ENCODE data around the gene PALMD. TPM values are rescaled to one million over a fixed set of nuclear protein-coding genes. Genes with fewer than 3 reads are reported as not detected.

PALMD gene
- total RNA-seq, 2 donors from 2014 or later, result not detected

- H3K4me1 Mint-ChIP-seq, result no peaks in the 10 kb centered on the region
- H3K4me3 Mint-ChIP-seq, result no peak overlapping the region
- no peaks in the 10 kb centered on the region for H3K9me3 Mint-ChIP-seq
- no peaks in the 10 kb centered on the region for H3K36me3 Mint-ChIP-seq (ENCODE audit: low read depth)
- H3K27me3 Mint-ChIP-seq, result peaks cover 18% of the 10 kb centered on the region
- no peak overlapping the region for H3K27ac Mint-ChIP-seq
- ATAC-seq (replicated peaks), result no peak
Observed at GRCh38 chr1:99677416-99677815, 31.5 kb downstream of the PALMD start.

- Mint-ChIP-seq H3K36me3 (ENCODE audit: low read depth) (no peaks in the 10 kb centered on the region), H3K27me3 (peaks cover 7% of the 10 kb centered on the region), H3K4me3 (no peak overlapping the region), H3K4me1 (no peaks in the 10 kb centered on the region), H3K27ac (no peak overlapping the region), H3K9me3 (no peaks in the 10 kb centered on the region)
- ATAC-seq (replicated peaks), result no peak
Observed at GRCh38 chr1:99680270-99680669, 34.4 kb downstream of the PALMD start.

GRCh38 chr1:99681583-99681982 lies 35.7 kb downstream of the PALMD start:
- no peak overlapping the region for H3K27ac Mint-ChIP-seq
- no peak overlapping the region for H3K4me3 Mint-ChIP-seq
- H3K36me3 Mint-ChIP-seq (ENCODE audit: low read depth), result no peaks in the 10 kb centered on the region
- peaks cover 3% of the 10 kb centered on the region for H3K27me3 Mint-ChIP-seq
- H3K9me3 Mint-ChIP-seq, result no peaks in the 10 kb centered on the region
- H3K4me1 Mint-ChIP-seq, result no peaks in the 10 kb centered on the region
- no peak for ATAC-seq (replicated peaks)

- Mint-ChIP-seq H3K4me3 (no peak overlapping the region), H3K36me3 (ENCODE audit: low read depth) (no peaks in the 10 kb centered on the region)
Observed at GRCh38 chr1:99682291-99682751, 36.4 kb downstream of the PALMD start.

GRCh38 chr1:99685516-99686180 lies 39.7 kb downstream of the PALMD start:
- Mint-ChIP-seq H3K36me3 (ENCODE audit: low read depth) (no peaks in the 10 kb centered on the region), H3K27me3 (peaks cover 3% of the 10 kb centered on the region), H3K27ac (no peak overlapping the region), H3K9me3 (no peaks in the 10 kb centered on the region), H3K4me1 (no peaks in the 10 kb centered on the region), H3K4me3 (no peak overlapping the region)
- ATAC-seq (replicated peaks), result peak; percentile 71

More at GRCh38 chr1:99682291-99682751, 36.4 kb downstream of the PALMD start:
- Mint-ChIP-seq H3K27me3 (peaks cover 3% of the 10 kb centered on the region), H3K9me3 (no peaks in the 10 kb centered on the region), H3K4me1 (no peaks in the 10 kb centered on the region), H3K27ac (no peak overlapping the region)
- ATAC-seq (replicated peaks), result no peak

GRCh38 chr1:99691175-99691574 lies 45.3 kb downstream of the PALMD start:
- H3K27ac Mint-ChIP-seq, result no peak overlapping the region
- no peak overlapping the region for H3K4me3 Mint-ChIP-seq
- H3K27me3 Mint-ChIP-seq, result peaks cover 16% of the 10 kb centered on the region
- H3K36me3 Mint-ChIP-seq (ENCODE audit: low read depth), result no peaks in the 10 kb centered on the region
- H3K9me3 Mint-ChIP-seq, result no peaks in the 10 kb centered on the region
- no peaks in the 10 kb centered on the region for H3K4me1 Mint-ChIP-seq
- no peak for ATAC-seq (replicated peaks)

GRCh38 chr1:99696616-99697015 lies 50.7 kb downstream of the PALMD start:
- H3K27me3 Mint-ChIP-seq, result peaks cover 29% of the 10 kb centered on the region
- H3K4me1 Mint-ChIP-seq, result no peaks in the 10 kb centered on the region
- no peaks in the 10 kb centered on the region for H3K9me3 Mint-ChIP-seq
- H3K4me3 Mint-ChIP-seq, result no peak overlapping the region
- H3K27ac Mint-ChIP-seq, result no peak overlapping the region
- H3K36me3 Mint-ChIP-seq (ENCODE audit: low read depth), result no peaks in the 10 kb centered on the region
- no peak for ATAC-seq (replicated peaks)

GRCh38 chr1:99697580-99697979 lies 51.7 kb downstream of the PALMD start:
- peaks cover 26% of the 10 kb centered on the region for H3K27me3 Mint-ChIP-seq
- no peak overlapping the region for H3K4me3 Mint-ChIP-seq
- no peaks in the 10 kb centered on the region for H3K36me3 Mint-ChIP-seq (ENCODE audit: low read depth)
- H3K4me1 Mint-ChIP-seq, result no peaks in the 10 kb centered on the region
- H3K9me3 Mint-ChIP-seq, result no peaks in the 10 kb centered on the region
- no peak for ATAC-seq (replicated peaks)
- no peak overlapping the region for H3K27ac Mint-ChIP-seq

- no peaks in the 10 kb centered on the region for H3K36me3 Mint-ChIP-seq (ENCODE audit: low read depth)
Observed at GRCh38 chr1:99700020-99700419, 54.1 kb downstream of the PALMD start.

GRCh38 chr1:99702221-99702620 lies 56.3 kb downstream of the PALMD start:
- H3K4me3 Mint-ChIP-seq, result no peak overlapping the region
- no peaks in the 10 kb centered on the region for H3K9me3 Mint-ChIP-seq
- no peaks in the 10 kb centered on the region for H3K36me3 Mint-ChIP-seq (ENCODE audit: low read depth)
- ATAC-seq (replicated peaks), result no peak
- peaks cover 17% of the 10 kb centered on the region for H3K27me3 Mint-ChIP-seq
- peaks cover 8% of the 10 kb centered on the region for H3K4me1 Mint-ChIP-seq
- no peak overlapping the region for H3K27ac Mint-ChIP-seq

More at GRCh38 chr1:99700020-99700419, 54.1 kb downstream of the PALMD start:
- Mint-ChIP-seq H3K4me1 (peaks cover 8% of the 10 kb centered on the region), H3K27me3 (peaks cover 24% of the 10 kb centered on the region), H3K4me3 (no peak overlapping the region), H3K27ac (no peak overlapping the region), H3K9me3 (no peaks in the 10 kb centered on the region)
- ATAC-seq (replicated peaks), result no peak

GRCh38 chr1:99704356-99704816 lies 58.5 kb downstream of the PALMD start:
- peaks cover 4% of the 10 kb centered on the region for H3K27me3 Mint-ChIP-seq
- no peaks in the 10 kb centered on the region for H3K36me3 Mint-ChIP-seq (ENCODE audit: low read depth)
- H3K4me1 Mint-ChIP-seq, result peaks cover 8% of the 10 kb centered on the region
- H3K27ac Mint-ChIP-seq, result peak overlapping the region; percentile 75
- no peaks in the 10 kb centered on the region for H3K9me3 Mint-ChIP-seq
- H3K4me3 Mint-ChIP-seq, result peak overlapping the region; percentile 70
- ATAC-seq (replicated peaks), result no peak

GRCh38 chr1:99705385-99705784 lies 59.5 kb downstream of the PALMD start:
- Mint-ChIP-seq H3K27me3 (no peaks in the 10 kb centered on the region), H3K36me3 (ENCODE audit: low read depth) (no peaks in the 10 kb centered on the region), H3K4me1 (peaks cover 8% of the 10 kb centered on the region), H3K4me3 (no peak overlapping the region), H3K27ac (no peak overlapping the region), H3K9me3 (no peaks in the 10 kb centered on the region)
- no peak for ATAC-seq (replicated peaks)

- no peaks in the 10 kb centered on the region for H3K27me3 Mint-ChIP-seq
- peaks cover 8% of the 10 kb centered on the region for H3K4me1 Mint-ChIP-seq
- no peak overlapping the region for H3K4me3 Mint-ChIP-seq
- no peaks in the 10 kb centered on the region for H3K9me3 Mint-ChIP-seq
- ATAC-seq (replicated peaks), result peak; percentile 49
- no peak overlapping the region for H3K27ac Mint-ChIP-seq
- no peaks in the 10 kb centered on the region for H3K36me3 Mint-ChIP-seq (ENCODE audit: low read depth)
Observed at GRCh38 chr1:99707535-99708142, 61.7 kb downstream of the PALMD start.

- no peak for ATAC-seq (replicated peaks)
Observed at GRCh38 chr1:99710994-99711393, 65.1 kb downstream of the PALMD start.

GRCh38 chr1:99713006-99713405 lies 67.1 kb downstream of the PALMD start:
- no peak for ATAC-seq (replicated peaks)
- H3K9me3 Mint-ChIP-seq, result no peaks in the 10 kb centered on the region
- H3K4me1 Mint-ChIP-seq, result no peaks in the 10 kb centered on the region
- H3K36me3 Mint-ChIP-seq (ENCODE audit: low read depth), result no peaks in the 10 kb centered on the region
- H3K27ac Mint-ChIP-seq, result no peak overlapping the region
- no peak overlapping the region for H3K4me3 Mint-ChIP-seq
- no peaks in the 10 kb centered on the region for H3K27me3 Mint-ChIP-seq

More at GRCh38 chr1:99710994-99711393, 65.1 kb downstream of the PALMD start:
- Mint-ChIP-seq H3K4me1 (no peaks in the 10 kb centered on the region), H3K27ac (no peak overlapping the region), H3K9me3 (no peaks in the 10 kb centered on the region), H3K27me3 (no peaks in the 10 kb centered on the region), H3K4me3 (no peak overlapping the region), H3K36me3 (ENCODE audit: low read depth) (no peaks in the 10 kb centered on the region)

All from activated T-helper 17 cell treated with anti-CD3 and anti-CD28 coated beads, Interleukin-2, amount 50 U/mL, for 72 hours (primary cell).